Esophagus squamous epithelium (tissue), 4 donors: ENCODE results near the gene GRIK4.

Experiments
- POLR2A ChIP-seq, 4 donors: fragments of 450-650 bp; IDR thresholded peaks; one replicate each; pipeline ENCODE4 v1.6.1; 2017; ENCODE audit warnings: antibody characterized with exemption in 4 of 4, mild to moderate bottlenecking in 4 of 4, moderate library complexity in 3 of 4
- TF ChIP-seq, protein P1 (sequence below), 6 experiments: fragments of 450-650 bp in 4 of 6; fragments of 200-600 bp in 2 of 6; sonication (generic) in 2 of 6; IDR thresholded peaks; one replicate each; pipeline ENCODE4 v1.5.1; 2016 to 2019; ENCODE audit warnings: antibody characterized with exemption in 6 of 6, mild to moderate bottlenecking in 4 of 6, moderate library complexity in 4 of 6

DNA sequence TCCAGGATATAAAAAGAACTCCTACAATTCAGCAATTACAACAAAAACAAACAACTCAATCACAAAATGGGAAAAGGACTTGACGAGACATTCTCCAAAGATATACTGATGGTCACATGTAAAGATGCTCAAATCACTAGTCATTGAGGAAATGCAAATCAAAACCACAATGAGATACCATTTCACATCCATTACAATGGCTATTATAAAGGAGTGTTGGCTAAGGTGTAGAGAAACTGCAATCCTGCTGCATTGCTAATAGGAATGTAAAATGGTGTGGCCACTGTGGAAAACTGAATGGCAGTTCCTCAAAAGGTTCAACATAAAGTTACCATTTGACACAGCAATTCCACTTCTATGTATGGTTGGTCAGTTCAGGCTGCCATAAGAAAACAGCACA is 500.5 kb downstream of the GRIK4 start:
- TF ChIP-seq, protein P1, sequence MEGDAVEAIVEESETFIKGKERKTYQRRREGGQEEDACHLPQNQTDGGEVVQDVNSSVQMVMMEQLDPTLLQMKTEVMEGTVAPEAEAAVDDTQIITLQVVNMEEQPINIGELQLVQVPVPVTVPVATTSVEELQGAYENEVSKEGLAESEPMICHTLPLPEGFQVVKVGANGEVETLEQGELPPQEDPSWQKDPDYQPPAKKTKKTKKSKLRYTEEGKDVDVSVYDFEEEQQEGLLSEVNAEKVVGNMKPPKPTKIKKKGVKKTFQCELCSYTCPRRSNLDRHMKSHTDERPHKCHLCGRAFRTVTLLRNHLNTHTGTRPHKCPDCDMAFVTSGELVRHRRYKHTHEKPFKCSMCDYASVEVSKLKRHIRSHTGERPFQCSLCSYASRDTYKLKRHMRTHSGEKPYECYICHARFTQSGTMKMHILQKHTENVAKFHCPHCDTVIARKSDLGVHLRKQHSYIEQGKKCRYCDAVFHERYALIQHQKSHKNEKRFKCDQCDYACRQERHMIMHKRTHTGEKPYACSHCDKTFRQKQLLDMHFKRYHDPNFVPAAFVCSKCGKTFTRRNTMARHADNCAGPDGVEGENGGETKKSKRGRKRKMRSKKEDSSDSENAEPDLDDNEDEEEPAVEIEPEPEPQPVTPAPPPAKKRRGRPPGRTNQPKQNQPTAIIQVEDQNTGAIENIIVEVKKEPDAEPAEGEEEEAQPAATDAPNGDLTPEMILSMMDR (IDR thresholded peaks at IDR 0.05): no peak
- TF ChIP-seq POLR2A (IDR thresholded peaks at IDR 0.05): no peak
